SU-DHL-6 (cell line): ENCODE data around the gene R3HDM2.

ENCODE experiments used
- H2AFZ ChIP-seq: fragments of 200-600 bp; sonication (generic); 2 replicates; pipeline ENCODE4 v1.6.1; 2014; ENCODE audit warnings: low read depth, mild to moderate bottlenecking, moderate library complexity, mixed read lengths, antibody characterized with exemption, low read length; ENCODE audit not compliant: severe bottlenecking
- H3F3A ChIP-seq: fragments of 200-600 bp; shearing (Covaris generic); 2 replicates; pipeline ENCODE4 v1.6.0; 2016; ENCODE audit warnings: antibody characterized with exemption, mild to moderate bottlenecking; ENCODE audit not compliant: insufficient read depth
- H3K27ac ChIP-seq: fragments of 200-600 bp; sonication (generic); 2 replicates; pipeline ENCODE4 v1.5.1; 2016; ENCODE audit warnings: low read depth, mild to moderate bottlenecking, low read length, moderate library complexity, mixed read lengths
- H3K27me3 ChIP-seq: fragments of 200-600 bp; sonication (generic), shearing (Covaris generic); 2 replicates; pipeline ENCODE4 v1.6.0; 2014; ENCODE audit warnings: mild to moderate bottlenecking, low read length
- H3K36me3 ChIP-seq: fragments of 200-600 bp; sonication (generic); 2 replicates; pipeline ENCODE4 v1.6.1; 2014; ENCODE audit warnings: mild to moderate bottlenecking, low read length, mixed read lengths
- H3K4me2 ChIP-seq: fragments of 300-600, 200-600 bp; shearing (Covaris generic), sonication (generic); 2 replicates; pipeline ENCODE4 v1.6.0; 2014; ENCODE audit warnings: low read length, low read depth, mild to moderate bottlenecking; ENCODE audit not compliant: poor library complexity, severe bottlenecking
- H3K4me3 ChIP-seq: fragments of 200-600 bp; sonication (generic); 2 replicates; pipeline ENCODE4 v1.5.1; 2014; ENCODE audit warnings: antibody characterized with exemption, low read length, mild to moderate bottlenecking, mixed read lengths; ENCODE audit not compliant: insufficient read depth, poor library complexity, severe bottlenecking
- H3K79me2 ChIP-seq: fragments of 200-600 bp; sonication (generic); 2 replicates; pipeline ENCODE4 v1.6.1; 2014; ENCODE audit warnings: mild to moderate bottlenecking, low read length, moderate library complexity; ENCODE audit not compliant: insufficient read depth
- H3K9ac ChIP-seq: fragments of 200-600 bp; sonication (generic); 2 replicates; pipeline ENCODE4 v1.7.0; 2014; ENCODE audit warnings: mild to moderate bottlenecking, low read length
- H3K9me2 ChIP-seq: fragments of 200-600 bp; sonication (generic); replicated peaks from 2 replicates; pipeline ENCODE4 v1.6.1; 2014; ENCODE audit warnings: low read length; ENCODE audit not compliant: insufficient read depth
- H3K9me3 ChIP-seq: fragments of 200-600 bp; sonication (generic); 2 replicates; pipeline ENCODE4 v1.6.1; 2014; ENCODE audit warnings: low read length, mixed read lengths; ENCODE audit not compliant: insufficient read depth
- H4K20me1 ChIP-seq: fragments of 200-600 bp; sonication (generic); 2 replicates; pipeline ENCODE4 v1.6.1; 2014; ENCODE audit warnings: low read depth, mild to moderate bottlenecking, antibody characterized with exemption, low read length, moderate library complexity, mixed read lengths
- EZH2phosphoT487 ChIP-seq: fragments of 200-600 bp; sonication (generic), shearing (Covaris generic); conservative IDR thresholded peaks from 2 replicates; pipeline ENCODE4 v1.6.1; 2018; ENCODE audit warnings: mild to moderate bottlenecking, antibody characterized with exemption, low read length, moderate library complexity, mixed read lengths
- TF ChIP-seq, protein P1 (sequence below): fragments of 200-600 bp; sonication (generic); IDR thresholded peaks from one replicate; pipeline ENCODE4 v1.5.1; 2017; ENCODE audit warnings: antibody characterized with exemption, mild to moderate bottlenecking, low read length, moderate library complexity; ENCODE audit not compliant: insufficient read depth, poor library complexity, severe bottlenecking

Gene R3HDM2

DNA sequence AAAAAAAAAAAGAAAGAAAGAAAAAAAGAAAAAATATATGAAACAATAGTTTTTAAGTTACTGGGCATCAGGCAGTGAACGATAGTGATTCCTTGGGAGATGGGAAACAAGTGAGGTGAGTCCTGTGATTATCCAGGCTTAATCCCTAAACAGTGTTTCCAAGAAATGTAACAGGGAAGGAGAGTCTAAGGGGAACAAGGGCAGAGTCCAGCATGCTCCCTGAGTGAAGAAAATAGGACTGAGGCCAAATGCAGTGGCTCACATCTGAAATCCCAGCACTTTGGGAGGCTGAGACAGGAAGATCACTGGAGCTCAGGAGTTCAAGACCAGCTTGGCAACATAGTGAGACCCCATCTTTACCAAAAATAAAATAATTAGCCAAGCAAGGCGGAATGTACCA, 40.7 kb downstream of the R3HDM2 start:
- no peaks in the 10 kb centered on the region for H3F3A ChIP-seq
- H2AFZ ChIP-seq = no peak overlapping the region
- TF ChIP-seq EZH2phosphoT487 = no peak
- TF ChIP-seq, protein P1, sequence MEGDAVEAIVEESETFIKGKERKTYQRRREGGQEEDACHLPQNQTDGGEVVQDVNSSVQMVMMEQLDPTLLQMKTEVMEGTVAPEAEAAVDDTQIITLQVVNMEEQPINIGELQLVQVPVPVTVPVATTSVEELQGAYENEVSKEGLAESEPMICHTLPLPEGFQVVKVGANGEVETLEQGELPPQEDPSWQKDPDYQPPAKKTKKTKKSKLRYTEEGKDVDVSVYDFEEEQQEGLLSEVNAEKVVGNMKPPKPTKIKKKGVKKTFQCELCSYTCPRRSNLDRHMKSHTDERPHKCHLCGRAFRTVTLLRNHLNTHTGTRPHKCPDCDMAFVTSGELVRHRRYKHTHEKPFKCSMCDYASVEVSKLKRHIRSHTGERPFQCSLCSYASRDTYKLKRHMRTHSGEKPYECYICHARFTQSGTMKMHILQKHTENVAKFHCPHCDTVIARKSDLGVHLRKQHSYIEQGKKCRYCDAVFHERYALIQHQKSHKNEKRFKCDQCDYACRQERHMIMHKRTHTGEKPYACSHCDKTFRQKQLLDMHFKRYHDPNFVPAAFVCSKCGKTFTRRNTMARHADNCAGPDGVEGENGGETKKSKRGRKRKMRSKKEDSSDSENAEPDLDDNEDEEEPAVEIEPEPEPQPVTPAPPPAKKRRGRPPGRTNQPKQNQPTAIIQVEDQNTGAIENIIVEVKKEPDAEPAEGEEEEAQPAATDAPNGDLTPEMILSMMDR = no peak
- H3K36me3 ChIP-seq = no peaks in the 10 kb centered on the region
- H3K27me3 ChIP-seq = no peaks in the 10 kb centered on the region
- H3K27ac ChIP-seq = no peak overlapping the region
- H3K4me3 ChIP-seq = no peak overlapping the region
- no peaks in the 10 kb centered on the region for H3K9me2 ChIP-seq
- no peaks in the 10 kb centered on the region for H4K20me1 ChIP-seq
- no peaks in the 10 kb centered on the region for H3K9me3 ChIP-seq
- no peak overlapping the region for H3K4me2 ChIP-seq
- H3K79me2 ChIP-seq = peaks cover 5% of the 10 kb centered on the region; the same call in 1 of the 2 replicates
- H3K9ac ChIP-seq = no peak overlapping the region

DNA sequence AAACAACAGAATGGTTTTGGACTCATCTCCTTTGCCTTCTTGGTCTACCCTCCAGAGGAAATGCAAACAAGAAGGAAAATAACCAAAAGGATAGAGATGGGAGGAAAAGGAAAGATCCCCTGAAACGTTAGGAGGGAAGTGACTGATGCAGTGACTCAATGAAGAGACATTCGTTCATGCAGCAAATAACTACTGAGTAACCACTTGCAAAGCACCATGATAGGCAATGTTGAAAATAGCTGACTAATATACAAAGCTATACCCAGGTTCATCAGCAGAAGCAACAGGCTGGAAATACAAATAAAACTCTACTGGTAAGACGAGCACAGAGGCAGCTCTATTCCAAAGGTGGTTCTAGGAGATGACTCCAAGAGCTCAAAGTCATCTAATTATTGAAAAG, 41.8 kb downstream of the R3HDM2 start:
- H3K4me3 ChIP-seq = no peak overlapping the region
- no peak overlapping the region for H3K4me2 ChIP-seq
- no peaks in the 10 kb centered on the region for H3K9me3 ChIP-seq
- no peaks in the 10 kb centered on the region for H4K20me1 ChIP-seq
- TF ChIP-seq, protein P1 = no peak
- no peak for TF ChIP-seq EZH2phosphoT487
- H3F3A ChIP-seq = no peaks in the 10 kb centered on the region
- H2AFZ ChIP-seq = no peak overlapping the region
- H3K27me3 ChIP-seq = no peaks in the 10 kb centered on the region
- no peak overlapping the region for H3K27ac ChIP-seq
- H3K36me3 ChIP-seq = no peaks in the 10 kb centered on the region
- H3K9me2 ChIP-seq = no peaks in the 10 kb centered on the region
- peaks cover 5% of the 10 kb centered on the region; the same call in 1 of the 2 replicates for H3K79me2 ChIP-seq
- H3K9ac ChIP-seq = no peak overlapping the region

DNA sequence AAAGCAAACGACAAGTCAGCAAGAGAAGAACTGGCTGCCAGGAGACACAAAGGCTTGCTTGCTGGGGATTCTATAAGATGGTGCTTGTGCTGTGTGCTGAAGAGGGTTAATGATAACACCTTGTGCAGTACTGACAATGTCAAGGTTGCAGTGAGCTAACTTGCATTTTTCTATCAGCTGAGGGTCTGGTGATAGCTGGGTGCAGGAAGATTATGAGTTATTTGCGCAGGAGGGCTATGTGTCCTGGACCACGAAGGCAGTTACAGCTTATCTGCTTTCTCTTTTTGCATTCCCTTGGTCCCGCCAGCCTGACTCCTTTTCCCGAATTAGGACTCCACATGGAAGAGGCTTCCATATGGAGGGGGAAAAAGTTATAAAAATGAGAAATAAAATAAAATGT, 42.4 kb downstream of the R3HDM2 start:
- no peaks in the 10 kb centered on the region for H4K20me1 ChIP-seq
- no peak overlapping the region for H3K4me2 ChIP-seq
- H3K27me3 ChIP-seq = no peaks in the 10 kb centered on the region
- H3K27ac ChIP-seq = no peak overlapping the region
- no peaks in the 10 kb centered on the region for H3K36me3 ChIP-seq
- H3K4me3 ChIP-seq = no peak overlapping the region
- peaks cover 5% of the 10 kb centered on the region; the same call in 1 of the 2 replicates for H3K79me2 ChIP-seq
- H3K9me2 ChIP-seq = no peaks in the 10 kb centered on the region
- no peak overlapping the region for H2AFZ ChIP-seq
- H3K9me3 ChIP-seq = no peaks in the 10 kb centered on the region
- H3K9ac ChIP-seq = no peak overlapping the region
- H3F3A ChIP-seq = no peaks in the 10 kb centered on the region
- no peak for TF ChIP-seq EZH2phosphoT487
- TF ChIP-seq, protein P1 = no peak

DNA sequence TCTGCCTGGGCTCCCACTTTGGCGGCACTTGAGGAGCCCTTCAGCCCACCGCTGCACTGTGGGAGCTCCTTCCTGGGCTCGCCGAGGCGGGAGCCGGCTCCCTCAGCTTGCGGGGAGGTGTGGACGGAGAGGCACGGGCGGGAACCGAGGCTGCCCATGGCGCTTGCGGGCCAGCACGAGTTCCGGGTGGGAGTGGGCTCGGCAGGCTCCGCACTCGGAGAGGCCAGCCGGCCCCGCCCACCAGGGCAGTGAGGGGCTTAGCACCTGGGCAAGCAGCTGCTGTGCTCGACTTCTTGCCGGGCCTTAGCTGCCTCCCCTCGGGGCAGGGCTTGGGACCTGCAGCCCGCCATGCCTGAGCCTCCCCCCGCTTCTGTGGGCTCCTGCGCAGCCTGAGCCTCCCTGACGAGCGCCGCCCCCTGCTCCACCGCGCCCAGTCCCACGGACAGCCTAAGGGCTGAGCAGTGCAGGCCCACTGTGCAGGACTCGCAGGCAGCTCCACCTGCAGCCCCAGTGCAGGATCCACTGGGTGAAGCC, 44.6 kb downstream of the R3HDM2 start:
- Histone ChIP-seq H3K36me3 (no peaks in the 10 kb centered on the region), H3K79me2 (peaks cover 5% of the 10 kb centered on the region; the same call in 1 of the 2 replicates), H3K4me3 (no peak overlapping the region), H2AFZ (no peak overlapping the region), H3K27ac (no peak overlapping the region), H4K20me1 (no peaks in the 10 kb centered on the region), H3K27me3 (no peaks in the 10 kb centered on the region), H3F3A (no peaks in the 10 kb centered on the region), H3K4me2 (no peak overlapping the region), H3K9me3 (no peaks in the 10 kb centered on the region), H3K9me2 (no peaks in the 10 kb centered on the region), H3K9ac (no peak overlapping the region)
- TF ChIP-seq, protein P1 = no peak
